HepG2 (cell line): ENCODE data around the gene TPI1. TPM values are rescaled to one million over a fixed set of nuclear protein-coding genes. Genes with fewer than 3 reads are reported as not detected.

ENCODE experiments used
- CREB1 ChIP-seq, 2 experiments: fragments of 450-650 bp in 1 of 2; IDR thresholded peaks; 2 replicates each; pipeline ENCODE4 v1.6.1; 2016 to 2017; ENCODE audit warnings: control low read depth in 1 of 2, mild to moderate bottlenecking in 1 of 2, missing compliant biosample characterization in 1 of 2, missing genetic modification characterization in 1 of 2
- FOXP1 ChIP-seq, 2 experiments: fragments of 450-650 bp in 1 of 2; IDR thresholded peaks; 2 replicates each; pipeline ENCODE4 v1.6.1; 2017 to 2018; ENCODE audit warnings: antibody characterized with exemption in 1 of 2
- GABPA ChIP-seq, 2 experiments: IDR thresholded peaks; 2 replicates each; pipeline ENCODE4 v1.6.1; 2011 to 2016; ENCODE audit warnings: low read depth in 2 of 2, low read length in 1 of 2, missing biosample characterization in 1 of 2, missing genetic modification characterization in 1 of 2
- HHEX ChIP-seq: IDR thresholded peaks from 2 replicates; pipeline ENCODE4 v1.6.1; 2016; ENCODE audit warnings: control low read depth
- MZF1 ChIP-seq: sonication (generic); formaldehyde crosslinking; IDR thresholded peaks from 2 replicates; pipeline ENCODE4 v1.8.1; 2023; ENCODE audit warnings: mild to moderate bottlenecking, missing genetic modification reagents, borderline replicate concordance
- POGZ ChIP-seq: sonication (generic); formaldehyde crosslinking; IDR thresholded peaks from 2 replicates; pipeline ENCODE4 v1.4.0; 2020; ENCODE audit warnings: mild to moderate bottlenecking, missing genetic modification reagents
- RARG ChIP-seq: sonication (generic); formaldehyde crosslinking; IDR thresholded peaks from 2 replicates; pipeline ENCODE4 v1.4.0; 2020; ENCODE audit warnings: low read depth, mild to moderate bottlenecking, missing genetic modification reagents
- RBM39 ChIP-seq: fragments of 200-400 bp; formaldehyde crosslinking; IDR thresholded peaks from one replicate; pipeline ENCODE4 v1.6.1; 2018; ENCODE audit warnings: antibody characterized with exemption, mild to moderate bottlenecking, low read depth, low read length; ENCODE audit not compliant: poor library complexity, severe bottlenecking
- SRSF4 ChIP-seq: fragments of 200-400 bp; formaldehyde crosslinking; IDR thresholded peaks from one replicate; pipeline ENCODE4 v1.6.1; 2018; ENCODE audit warnings: mild to moderate bottlenecking, low read depth, low read length, moderate library complexity; ENCODE audit not compliant: poor library complexity, severe bottlenecking
- TBX3 ChIP-seq: fragments of 450-650 bp; IDR thresholded peaks from 2 replicates; pipeline ENCODE4 v1.6.1; 2017; ENCODE audit warnings: antibody characterized with exemption, mild to moderate bottlenecking, inconsistent platforms, borderline replicate concordance
- ZNF282 ChIP-seq: fragments of 450-650 bp; IDR thresholded peaks from 2 replicates; pipeline ENCODE4 v1.6.1; 2018; ENCODE audit not compliant: partially characterized antibody
- ZNF501 ChIP-seq: sonication (generic); formaldehyde crosslinking; IDR thresholded peaks from 2 replicates; pipeline ENCODE4 v1.5.1; 2020; ENCODE audit warnings: mild to moderate bottlenecking, moderate library complexity, missing genetic modification reagents
- ZNF670 ChIP-seq: sonication (generic); formaldehyde crosslinking; IDR thresholded peaks from 2 replicates; pipeline ENCODE4 v1.8.0; 2022; ENCODE audit warnings: mild to moderate bottlenecking, missing genetic modification reagents, borderline replicate concordance
- ZNF75D ChIP-seq: sonication (generic); formaldehyde crosslinking; IDR thresholded peaks from 2 replicates; pipeline ENCODE4 v1.8.1; 2023; ENCODE audit warnings: missing genetic modification reagents, mild to moderate bottlenecking, borderline replicate concordance
- ZSCAN29 ChIP-seq: sonication (generic); formaldehyde crosslinking; conservative IDR thresholded peaks from 2 replicates; pipeline ENCODE4 v1.4.0; 2020; ENCODE audit warnings: mild to moderate bottlenecking, missing genetic modification reagents
- polyA plus RNA-seq, 8 experiments: library from polyadenylated mRNA; depleted of rRNA in 3 of 8; stranded (reverse) in 7 of 8; unstranded in 1 of 8; fragments of >200 nt; fragmentation: Illumina TruSeq in 4 of 8; extraction: Trizol in 4 of 8; gene quantifications; 2 replicates each; pipeline versions ENCODE4 v1.2.1 to v1.2.3, GENCODE V29; 2011 to 2016; ENCODE audit warnings: low read depth in 4 of 8, missing spikeins in 1 of 8, mixed read lengths in 1 of 8; ENCODE audit not compliant: insufficient read depth in 1 of 8
- total RNA-seq, 5 experiments: library from RNA; depleted of rRNA; stranded (reverse); fragments of >200 nt; fragmentation: Illumina TruSeq; extraction: Trizol; gene quantifications; 2 replicates each; pipeline ENCODE4 v1.2.3, GENCODE V29; 2016; ENCODE audit warnings: low read depth in 1 of 5
- TF ChIP-seq, protein P1 (sequence below): sonication (generic); formaldehyde crosslinking; IDR thresholded peaks from 2 replicates; pipeline ENCODE4 v1.4.0; 2020; ENCODE audit warnings: missing genetic modification reagents
- TF ChIP-seq, protein P2 (sequence below): sonication (generic); formaldehyde crosslinking; IDR thresholded peaks from 2 replicates; pipeline ENCODE4 v1.4.0; 2020; ENCODE audit warnings: mild to moderate bottlenecking, missing genetic modification reagents, borderline replicate concordance
- TF ChIP-seq, protein P3 (sequence below): sonication (generic); formaldehyde crosslinking; IDR thresholded peaks from 2 replicates; pipeline ENCODE4; 2020; ENCODE audit warnings: missing genetic modification reagents, mild to moderate bottlenecking, borderline replicate concordance

The TPI1 gene
- total and polyA plus RNA-seq, 2 of the 13 experiments (the other 11 are each of a cell fraction or from before 2014, with no cell fraction given): 945 to 2,535 TPM

DNA sequence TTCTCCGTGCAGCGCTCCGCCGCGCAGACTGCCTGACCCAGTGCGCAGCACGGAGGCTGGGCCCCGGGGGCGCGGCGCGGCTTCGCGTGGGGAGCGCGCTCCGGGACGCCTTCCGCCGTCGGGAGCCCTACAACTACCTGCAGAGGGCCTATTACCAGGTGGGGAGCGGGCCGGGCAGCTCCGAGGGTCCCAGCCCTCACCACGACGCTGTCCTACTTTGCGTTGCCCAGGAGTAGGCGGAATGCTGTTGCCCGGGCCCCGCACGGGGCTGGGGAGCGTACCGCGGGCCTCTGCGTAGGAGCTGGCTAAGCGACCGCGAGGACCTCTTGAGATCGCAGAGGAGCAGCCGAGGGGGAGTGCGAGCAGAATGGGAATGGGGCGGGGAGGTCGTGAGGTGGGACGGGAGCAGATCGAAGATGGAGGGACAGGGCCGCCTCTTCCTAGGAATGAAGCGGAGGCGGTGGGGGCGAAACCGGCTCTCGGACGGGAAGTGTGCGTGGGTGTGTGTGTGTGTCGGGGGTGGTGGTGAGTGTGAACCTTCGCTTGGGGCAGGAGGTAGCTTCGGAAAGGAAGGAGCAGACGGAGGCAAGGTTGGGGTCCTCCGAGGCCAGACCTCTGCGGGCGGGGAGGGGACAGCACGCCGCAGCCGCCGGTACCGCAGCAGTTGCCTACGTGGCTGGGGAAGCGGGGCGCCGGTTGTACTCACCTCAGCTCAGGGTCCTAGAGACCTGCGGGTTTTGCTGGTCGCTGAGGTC lies 38.4 kb upstream of the TPI1 start (continued):
- TF ChIP-seq, protein P1, sequence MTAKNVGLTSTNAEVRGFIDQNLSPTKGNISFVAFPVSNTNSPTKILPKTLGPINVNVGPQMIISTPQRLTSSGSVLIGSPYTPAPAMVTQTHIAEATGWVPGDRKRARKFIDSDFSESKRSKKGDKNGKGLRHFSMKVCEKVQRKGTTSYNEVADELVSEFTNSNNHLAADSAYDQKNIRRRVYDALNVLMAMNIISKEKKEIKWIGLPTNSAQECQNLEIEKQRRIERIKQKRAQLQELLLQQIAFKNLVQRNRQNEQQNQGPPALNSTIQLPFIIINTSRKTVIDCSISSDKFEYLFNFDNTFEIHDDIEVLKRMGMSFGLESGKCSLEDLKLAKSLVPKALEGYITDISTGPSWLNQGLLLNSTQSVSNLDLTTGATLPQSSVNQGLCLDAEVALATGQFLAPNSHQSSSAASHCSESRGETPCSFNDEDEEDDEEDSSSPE (CRISPR knock-in tag): no peak; the same call in 1 of the 2 replicates
- TF ChIP-seq FOXP1 (IDR thresholded peaks at IDR 0.05): no peak
- 0 out of 2 replicates have a peak, but pooled peaks have one; percentile 9 for TF ChIP-seq FOXP1 (CRISPR knock-in tag; IDR thresholded peaks at IDR 0.05)
- no peak for TF ChIP-seq RARG
- TF ChIP-seq, protein P2, sequence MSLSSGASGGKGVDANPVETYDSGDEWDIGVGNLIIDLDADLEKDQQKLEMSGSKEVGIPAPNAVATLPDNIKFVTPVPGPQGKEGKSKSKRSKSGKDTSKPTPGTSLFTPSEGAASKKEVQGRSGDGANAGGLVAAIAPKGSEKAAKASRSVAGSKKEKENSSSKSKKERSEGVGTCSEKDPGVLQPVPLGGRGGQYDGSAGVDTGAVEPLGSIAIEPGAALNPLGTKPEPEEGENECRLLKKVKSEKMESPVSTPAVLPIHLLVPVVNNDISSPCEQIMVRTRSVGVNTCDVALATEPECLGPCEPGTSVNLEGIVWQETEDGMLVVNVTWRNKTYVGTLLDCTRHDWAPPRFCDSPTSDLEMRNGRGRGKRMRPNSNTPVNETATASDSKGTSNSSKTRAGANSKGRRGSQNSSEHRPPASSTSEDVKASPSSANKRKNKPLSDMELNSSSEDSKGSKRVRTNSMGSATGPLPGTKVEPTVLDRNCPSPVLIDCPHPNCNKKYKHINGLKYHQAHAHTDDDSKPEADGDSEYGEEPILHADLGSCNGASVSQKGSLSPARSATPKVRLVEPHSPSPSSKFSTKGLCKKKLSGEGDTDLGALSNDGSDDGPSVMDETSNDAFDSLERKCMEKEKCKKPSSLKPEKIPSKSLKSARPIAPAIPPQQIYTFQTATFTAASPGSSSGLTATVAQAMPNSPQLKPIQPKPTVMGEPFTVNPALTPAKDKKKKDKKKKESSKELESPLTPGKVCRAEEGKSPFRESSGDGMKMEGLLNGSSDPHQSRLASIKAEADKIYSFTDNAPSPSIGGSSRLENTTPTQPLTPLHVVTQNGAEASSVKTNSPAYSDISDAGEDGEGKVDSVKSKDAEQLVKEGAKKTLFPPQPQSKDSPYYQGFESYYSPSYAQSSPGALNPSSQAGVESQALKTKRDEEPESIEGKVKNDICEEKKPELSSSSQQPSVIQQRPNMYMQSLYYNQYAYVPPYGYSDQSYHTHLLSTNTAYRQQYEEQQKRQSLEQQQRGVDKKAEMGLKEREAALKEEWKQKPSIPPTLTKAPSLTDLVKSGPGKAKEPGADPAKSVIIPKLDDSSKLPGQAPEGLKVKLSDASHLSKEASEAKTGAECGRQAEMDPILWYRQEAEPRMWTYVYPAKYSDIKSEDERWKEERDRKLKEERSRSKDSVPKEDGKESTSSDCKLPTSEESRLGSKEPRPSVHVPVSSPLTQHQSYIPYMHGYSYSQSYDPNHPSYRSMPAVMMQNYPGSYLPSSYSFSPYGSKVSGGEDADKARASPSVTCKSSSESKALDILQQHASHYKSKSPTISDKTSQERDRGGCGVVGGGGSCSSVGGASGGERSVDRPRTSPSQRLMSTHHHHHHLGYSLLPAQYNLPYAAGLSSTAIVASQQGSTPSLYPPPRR: no peak; the same call in 1 of the 2 replicates
- 0 out of 2 replicates have a peak, but pooled peaks have one; percentile 17 for TF ChIP-seq MZF1 (CRISPR knock-in tag)
- peak; percentile 84 for TF ChIP-seq ZNF670 (CRISPR knock-in tag)
- TF ChIP-seq ZSCAN29 (CRISPR knock-in tag): 0 out of 2 replicates have a peak, but pooled peaks have one; percentile 36
- peak; percentile 44 for TF ChIP-seq RBM39
- peak; percentile 80; the same call in 1 of the 2 replicates for TF ChIP-seq ZNF501 (CRISPR knock-in tag)
- TF ChIP-seq ZNF282: no peak
- no peak; the same call in 1 of the 2 replicates for TF ChIP-seq POGZ (CRISPR knock-in tag)
- TF ChIP-seq, protein P3, sequence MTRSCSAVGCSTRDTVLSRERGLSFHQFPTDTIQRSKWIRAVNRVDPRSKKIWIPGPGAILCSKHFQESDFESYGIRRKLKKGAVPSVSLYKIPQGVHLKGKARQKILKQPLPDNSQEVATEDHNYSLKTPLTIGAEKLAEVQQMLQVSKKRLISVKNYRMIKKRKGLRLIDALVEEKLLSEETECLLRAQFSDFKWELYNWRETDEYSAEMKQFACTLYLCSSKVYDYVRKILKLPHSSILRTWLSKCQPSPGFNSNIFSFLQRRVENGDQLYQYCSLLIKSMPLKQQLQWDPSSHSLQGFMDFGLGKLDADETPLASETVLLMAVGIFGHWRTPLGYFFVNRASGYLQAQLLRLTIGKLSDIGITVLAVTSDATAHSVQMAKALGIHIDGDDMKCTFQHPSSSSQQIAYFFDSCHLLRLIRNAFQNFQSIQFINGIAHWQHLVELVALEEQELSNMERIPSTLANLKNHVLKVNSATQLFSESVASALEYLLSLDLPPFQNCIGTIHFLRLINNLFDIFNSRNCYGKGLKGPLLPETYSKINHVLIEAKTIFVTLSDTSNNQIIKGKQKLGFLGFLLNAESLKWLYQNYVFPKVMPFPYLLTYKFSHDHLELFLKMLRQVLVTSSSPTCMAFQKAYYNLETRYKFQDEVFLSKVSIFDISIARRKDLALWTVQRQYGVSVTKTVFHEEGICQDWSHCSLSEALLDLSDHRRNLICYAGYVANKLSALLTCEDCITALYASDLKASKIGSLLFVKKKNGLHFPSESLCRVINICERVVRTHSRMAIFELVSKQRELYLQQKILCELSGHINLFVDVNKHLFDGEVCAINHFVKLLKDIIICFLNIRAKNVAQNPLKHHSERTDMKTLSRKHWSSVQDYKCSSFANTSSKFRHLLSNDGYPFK: peak; percentile 70; the same call in 1 of the 2 replicates
- TF ChIP-seq TBX3: no peak
- peak; percentile 7; the same call in 1 of the 2 replicates for TF ChIP-seq CREB1 (IDR thresholded peaks at IDR 0.05)
- TF ChIP-seq CREB1 (CRISPR knock-in tag; IDR thresholded peaks at IDR 0.05): no peak
- no peak for TF ChIP-seq HHEX (CRISPR knock-in tag)
- no peak for TF ChIP-seq ZNF75D
- TF ChIP-seq GABPA (IDR thresholded peaks at IDR 0.05; ENCODE audit: low read depth, low read length): no peak
- TF ChIP-seq GABPA (CRISPR knock-in tag; IDR thresholded peaks at IDR 0.05; ENCODE audit: low read depth): no peak
- no peak for TF ChIP-seq SRSF4
